Liver (tissue), 2 donors: ENCODE results near the gene SDR39U1.

Experiments
- YY1 ChIP-seq: IDR thresholded peaks from 2 replicates; pipeline ENCODE4 v1.6.1; 2016; ENCODE audit warnings: antibody characterized with exemption, mild to moderate bottlenecking
- TF ChIP-seq, protein P1 (sequence below): fragments of 150-350 bp; IDR thresholded peaks from 2 replicates; pipeline ENCODE4 v1.5.1; 2017; ENCODE audit warnings: improper control_type of control experiment, low read depth, low read length; ENCODE audit not compliant: missing input control
- donor health status: healthy.

GRCh38 chr14:24404814-24405213 lies 37.8 kb downstream of the SDR39U1 start:
- TF ChIP-seq, protein P1, sequence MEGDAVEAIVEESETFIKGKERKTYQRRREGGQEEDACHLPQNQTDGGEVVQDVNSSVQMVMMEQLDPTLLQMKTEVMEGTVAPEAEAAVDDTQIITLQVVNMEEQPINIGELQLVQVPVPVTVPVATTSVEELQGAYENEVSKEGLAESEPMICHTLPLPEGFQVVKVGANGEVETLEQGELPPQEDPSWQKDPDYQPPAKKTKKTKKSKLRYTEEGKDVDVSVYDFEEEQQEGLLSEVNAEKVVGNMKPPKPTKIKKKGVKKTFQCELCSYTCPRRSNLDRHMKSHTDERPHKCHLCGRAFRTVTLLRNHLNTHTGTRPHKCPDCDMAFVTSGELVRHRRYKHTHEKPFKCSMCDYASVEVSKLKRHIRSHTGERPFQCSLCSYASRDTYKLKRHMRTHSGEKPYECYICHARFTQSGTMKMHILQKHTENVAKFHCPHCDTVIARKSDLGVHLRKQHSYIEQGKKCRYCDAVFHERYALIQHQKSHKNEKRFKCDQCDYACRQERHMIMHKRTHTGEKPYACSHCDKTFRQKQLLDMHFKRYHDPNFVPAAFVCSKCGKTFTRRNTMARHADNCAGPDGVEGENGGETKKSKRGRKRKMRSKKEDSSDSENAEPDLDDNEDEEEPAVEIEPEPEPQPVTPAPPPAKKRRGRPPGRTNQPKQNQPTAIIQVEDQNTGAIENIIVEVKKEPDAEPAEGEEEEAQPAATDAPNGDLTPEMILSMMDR, result no peak
- no peak for TF ChIP-seq YY1
